ENCODE results near the gene ADPRS.

Gene ADPRS

DNA sequence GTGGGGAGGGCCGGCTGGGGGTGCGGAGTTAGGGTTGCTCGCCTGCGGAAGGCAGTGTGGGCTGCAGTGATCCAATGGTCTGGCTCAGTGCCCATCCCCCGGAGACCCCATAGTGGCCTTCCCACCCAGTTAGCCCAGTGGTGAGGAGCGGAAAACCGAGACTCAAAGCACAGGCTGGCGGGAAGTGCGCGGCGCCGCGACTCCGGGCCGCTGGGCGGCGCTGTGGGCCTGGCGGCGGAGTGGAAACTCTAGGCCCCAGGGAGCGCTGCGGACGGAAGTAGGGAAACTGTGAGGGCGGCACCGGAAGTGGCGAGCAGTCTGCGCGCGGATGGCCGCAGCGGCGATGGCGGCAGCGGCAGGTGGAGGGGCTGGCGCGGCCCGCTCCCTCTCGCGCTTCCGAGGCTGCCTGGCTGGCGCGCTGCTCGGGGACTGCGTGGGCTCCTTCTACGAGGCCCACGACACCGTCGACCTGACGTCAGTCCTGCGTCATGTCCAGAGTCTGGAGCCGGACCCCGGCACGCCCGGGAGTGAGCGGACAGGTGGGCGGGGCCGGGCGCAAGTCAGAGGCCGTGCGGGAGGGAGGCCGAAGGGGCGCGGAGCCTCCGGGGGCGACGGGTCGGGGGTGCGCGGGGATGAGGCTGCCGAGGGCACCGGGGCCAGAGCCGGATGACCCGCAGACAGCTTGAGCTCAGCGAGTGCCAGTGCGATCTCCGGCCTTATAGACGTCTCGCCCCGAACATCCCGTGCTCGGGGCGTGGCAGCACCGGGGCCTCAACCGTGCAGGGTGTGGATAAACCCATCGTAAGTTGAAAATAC lies at the start of gene ADPRS:
Gene ADPRS (plus strand): TSS at position 316 of the 816 bp plus-strand sequence. CDS start 13 bp downstream, at position 329.
- DNase-seq, result peak; percentile 92

GRCh38 chr1:36040238-36040637 lies 48.5 kb upstream of the ADPRS start:
- DNase-seq, result no peak

- no peak for DNase-seq
Measured at GRCh38 chr1:36051821-36052220, 36.9 kb upstream of the ADPRS start.

GRCh38 chr1:36053978-36054377 lies 34.7 kb upstream of the ADPRS start:
- DNase-seq, result no peak

GRCh38 chr1:36055706-36056105 lies 33.0 kb upstream of the ADPRS start:
- no peak for DNase-seq

DNA sequence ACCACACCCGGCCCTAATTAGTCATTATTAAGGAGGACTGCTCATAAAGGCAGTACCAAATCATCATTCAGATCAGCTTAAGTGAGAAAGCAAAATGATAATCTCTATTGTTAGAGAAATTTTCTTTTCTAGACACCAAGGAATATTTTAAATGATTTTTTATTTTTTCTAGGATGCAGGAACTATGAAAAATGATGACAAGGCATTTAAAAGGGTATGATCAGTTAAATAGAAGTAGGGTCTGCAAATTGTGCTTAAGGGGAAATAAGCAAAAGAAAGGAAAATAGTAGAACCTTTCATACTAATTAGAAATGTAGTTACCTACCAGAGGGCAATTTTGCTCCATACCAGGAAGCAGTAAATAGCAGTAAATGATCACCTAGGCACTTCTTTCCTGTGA lies 26.4 kb upstream of the ADPRS start:
- DNase-seq, result no peak

GRCh38 chr1:36067871-36068270 lies 20.8 kb upstream of the ADPRS start:
- no peak for DNase-seq

GRCh38 chr1:36068866-36069265 lies 19.8 kb upstream of the ADPRS start:
- DNase-seq, result no peak

- DNase-seq, result no peak
Measured at GRCh38 chr1:36070349-36070748, 18.3 kb upstream of the ADPRS start.

DNA sequence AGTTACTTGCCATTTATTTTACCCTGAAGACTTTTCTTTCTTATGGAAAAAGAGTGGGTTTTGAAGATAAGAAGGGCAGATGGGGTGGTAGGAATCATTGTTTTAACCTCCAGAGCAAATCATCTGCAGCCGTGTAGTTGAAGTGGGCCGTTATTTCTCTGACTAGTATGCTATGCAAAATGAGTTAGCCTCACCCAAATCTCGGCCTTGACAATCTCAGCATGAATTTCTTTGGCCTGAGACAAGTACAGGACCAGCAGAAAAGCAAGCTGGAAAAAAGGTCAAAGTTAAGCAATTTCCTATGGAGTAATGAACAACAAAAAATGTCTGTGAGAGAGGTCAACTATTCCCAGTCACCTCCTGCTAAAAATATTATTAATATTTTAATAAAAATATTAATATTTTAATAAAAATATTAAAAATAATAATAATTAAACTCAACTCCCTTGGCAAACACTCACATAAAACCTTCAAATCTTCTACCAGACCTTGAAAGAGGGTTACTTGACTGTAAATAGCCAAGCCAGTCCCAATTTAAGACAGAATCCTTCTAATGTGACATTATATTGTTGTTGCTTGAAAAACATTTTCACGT lies 11.6 kb upstream of the ADPRS start:
- no peak for DNase-seq

- DNase-seq, result no peak
Measured at GRCh38 chr1:36080236-36080635, 8.5 kb upstream of the ADPRS start.

DNA sequence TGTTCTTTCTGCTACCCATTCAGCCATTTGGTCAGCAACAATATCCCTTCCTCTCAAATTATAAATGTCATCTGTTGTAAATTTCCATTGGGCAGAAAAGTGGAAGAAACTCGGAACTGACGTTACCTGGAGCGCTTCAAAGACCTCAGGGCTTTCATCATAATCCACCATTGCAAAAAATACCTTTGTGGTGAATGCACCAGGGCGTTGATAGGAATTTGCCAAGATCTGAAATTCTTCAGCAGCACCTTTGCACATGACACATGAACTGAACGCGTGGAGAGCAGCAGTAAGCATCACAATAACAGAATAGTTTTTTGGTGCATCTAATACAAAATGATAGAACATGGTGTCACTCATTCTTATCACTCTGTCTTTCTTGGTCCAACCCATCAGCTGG lies 7.9 kb upstream of the ADPRS start:
- DNase-seq, result no peak

- DNase-seq, result no peak
Measured at GRCh38 chr1:36081926-36082485, 6.7 kb upstream of the ADPRS start.

DNA sequence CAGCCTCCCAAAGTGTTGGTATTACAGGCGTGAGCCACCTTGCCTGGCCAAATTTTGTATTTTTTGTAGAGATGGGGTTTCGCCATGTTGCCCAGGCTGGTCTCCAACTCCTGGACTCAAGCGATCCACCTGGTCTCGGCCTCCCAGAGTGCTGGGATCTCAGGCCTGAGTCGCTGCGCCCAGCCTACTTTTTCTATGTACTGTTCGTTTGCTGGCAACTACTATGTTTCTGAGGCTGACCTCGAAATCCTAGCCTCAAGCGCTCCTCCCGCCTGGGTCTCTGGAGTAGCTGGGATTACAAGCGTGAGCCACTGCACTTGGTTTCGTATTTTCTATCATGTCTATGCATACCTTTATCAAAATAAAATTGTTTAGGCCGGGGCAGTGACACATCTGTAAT lies 5.5 kb upstream of the ADPRS start:
- no peak for DNase-seq

DNA sequence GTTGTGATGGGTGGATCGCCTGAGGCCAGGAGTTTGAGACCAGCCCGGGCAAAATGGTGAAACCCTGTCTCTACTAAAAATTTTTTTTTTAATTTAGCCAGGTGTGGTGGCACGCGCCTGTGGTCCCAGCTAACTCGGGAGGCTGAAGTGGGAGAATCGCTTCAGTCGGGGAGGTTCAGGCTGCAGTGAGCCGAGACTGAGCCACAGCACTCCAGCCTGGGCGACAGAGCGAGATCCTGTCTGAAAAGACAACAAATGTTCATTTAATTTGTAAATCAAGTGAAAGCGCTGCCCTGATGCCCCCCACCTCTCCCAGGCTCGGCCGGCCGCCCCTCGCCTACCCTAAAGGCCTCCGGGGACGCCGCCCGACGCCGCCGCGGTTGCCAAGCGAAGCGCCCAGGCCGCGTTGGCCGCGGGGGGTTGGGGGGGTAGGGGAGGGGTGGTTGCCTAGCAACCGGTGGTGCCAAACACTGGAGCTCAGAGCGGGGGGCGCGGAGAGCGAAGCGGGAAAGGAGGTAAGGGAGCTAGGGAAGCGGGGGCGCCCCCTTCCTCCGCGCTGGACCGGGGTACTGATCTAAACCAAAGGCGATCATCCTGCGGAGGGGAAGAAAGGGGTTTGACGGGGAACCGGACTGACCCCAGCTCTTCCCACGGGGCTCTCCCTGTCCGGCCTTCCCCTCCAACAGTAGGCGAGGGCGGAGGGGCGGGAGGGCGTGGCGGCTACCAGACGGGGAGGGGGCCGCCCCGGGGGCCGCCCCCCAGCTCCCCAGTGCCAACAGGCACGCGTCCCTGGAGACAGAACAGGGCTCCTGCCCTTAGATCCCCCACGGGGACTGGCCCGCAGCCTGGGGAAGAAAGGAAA lies 4.8 kb upstream of the ADPRS start, which contains the start of gene TEKT2:
Gene TEKT2 (plus strand): TSS at position 460 of the 862 bp plus-strand sequence. CDS start 828 bp downstream, outside the sequence.
- no peak for DNase-seq

- no peak for DNase-seq
Measured at GRCh38 chr1:36084497-36085115, 4.1 kb upstream of the ADPRS start.

DNA sequence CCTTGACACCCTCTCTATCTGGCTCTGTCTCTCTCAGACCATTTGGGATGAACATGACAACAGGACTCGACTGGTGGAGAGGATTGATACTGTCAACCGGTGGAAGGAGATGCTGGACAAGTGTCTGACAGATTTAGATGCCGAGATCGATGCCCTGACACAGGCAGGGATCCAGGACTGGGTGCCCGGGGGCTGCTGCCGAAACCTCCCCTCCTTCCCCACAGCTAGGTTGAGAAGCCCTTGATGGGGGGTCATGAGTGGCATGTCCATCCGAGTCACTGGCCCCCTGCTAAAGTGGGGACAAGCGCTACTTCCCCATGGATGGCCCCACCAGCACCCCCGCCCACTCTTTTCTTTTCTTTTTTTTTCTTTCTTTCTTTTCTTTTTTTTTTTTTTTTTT lies 3.6 kb upstream of the ADPRS start:
- DNase-seq, result no peak

GRCh38 chr1:36085686-36086526 lies 2.8 kb upstream of the ADPRS start:
- DNase-seq, result no peak

- DNase-seq, result no peak
Measured at GRCh38 chr1:36086529-36087232, 2.0 kb upstream of the ADPRS start.

- no peak for DNase-seq
Measured at GRCh38 chr1:36087233-36088123, 1.2 kb upstream of the ADPRS start.
